ENCODE data around the gene SLC9A9. TPM values are rescaled to one million over a fixed set of nuclear protein-coding genes. Genes with fewer than 3 reads are reported as not detected.
"Not testable (repeated sequence)": the region's sequence is repeated elsewhere in the genome, so short reads cannot be mapped to it uniquely, and the experiment has no call there.

SLC9A9 gene
- total RNA-seq, 3 donors from 2014 or later (not counting 1 experiment from before 2014, with no cell fraction given): 24.0 to 29.1 (median 27.2) TPM

GRCh38 chr3:143526011-143526545 lies 322.2 kb downstream of the SLC9A9 start:
- TF ChIP-seq CTCF (IDR thresholded peaks at IDR 0.05): no peak
- no peak for ATAC-seq
- no peak overlapping the region for H3K4me3 ChIP-seq (ENCODE audit: low read length)
- H3K36me3 ChIP-seq (ENCODE audit: control insufficient read depth, insufficient read depth, low read length): no peaks in the 10 kb centered on the region
- Mint-ChIP-seq H3K36me3 (no peaks in the 10 kb centered on the region), H3K4me1 (peaks cover 9 to 14% of the 10 kb centered on the region in 2 donors), H3K27me3 (ENCODE audit: low read depth in 2 of 2) (no peaks in the 10 kb centered on the region), H3K4me3 (no peak overlapping the region), H3K27ac (no peak overlapping the region), H3K9me3 (no peaks in the 10 kb centered on the region)
- H3K27ac ChIP-seq (ENCODE audit: low read length): no peak overlapping the region
- 14% methylated on average over 1 of the region's 1 CpG for WGBS (ENCODE audit: insufficient coverage)
- peaks cover 3% of the 10 kb centered on the region for H3K4me1 ChIP-seq (ENCODE audit: control insufficient read depth, insufficient read depth, low read length)
- H3K9me3 ChIP-seq (ENCODE audit: control insufficient read depth, insufficient read depth, low read length): no peaks in the 10 kb centered on the region
- intact Hi-C loops (cut with micrococcal nuclease): no loop called here
- H3K27me3 ChIP-seq (ENCODE audit: control insufficient read depth, insufficient read depth, low read length): no peaks in the 10 kb centered on the region
- no peak for DNase-seq

- intact Hi-C loops (cut with micrococcal nuclease): no loop called here
- TF ChIP-seq CTCF (IDR thresholded peaks at IDR 0.05): no peak
- Mint-ChIP-seq H3K36me3 (no peaks in the 10 kb centered on the region), H3K27ac (no peak overlapping the region), H3K4me1 (peaks cover 9 to 14% of the 10 kb centered on the region in 2 donors), H3K9me3 (no peaks in the 10 kb centered on the region), H3K4me3 (no peak overlapping the region), H3K27me3 (ENCODE audit: low read depth in 2 of 2) (no peaks in the 10 kb centered on the region)
- WGBS (ENCODE audit: insufficient coverage): 92% methylated on average over 1 of the region's 2 CpGs
- no peaks in the 10 kb centered on the region for H3K9me3 ChIP-seq (ENCODE audit: control insufficient read depth, insufficient read depth, low read length)
- ATAC-seq: no peak
- no peaks in the 10 kb centered on the region for H3K27me3 ChIP-seq (ENCODE audit: control insufficient read depth, insufficient read depth, low read length)
- H3K4me3 ChIP-seq (ENCODE audit: low read length): no peak overlapping the region
- DNase-seq: no peak
- no peaks in the 10 kb centered on the region for H3K36me3 ChIP-seq (ENCODE audit: control insufficient read depth, insufficient read depth, low read length)
- H3K4me1 ChIP-seq (ENCODE audit: control insufficient read depth, insufficient read depth, low read length): peaks cover 3% of the 10 kb centered on the region
- H3K27ac ChIP-seq (ENCODE audit: low read length): no peak overlapping the region
Measured at GRCh38 chr3:143525408-143525807, 322.9 kb downstream of the SLC9A9 start.

GRCh38 chr3:143521803-143522202 lies 326.5 kb downstream of the SLC9A9 start:
- H3K9me3 Mint-ChIP-seq: no peaks in the 10 kb centered on the region
- no peak for DNase-seq
- Histone ChIP-seq H3K9me3 (ENCODE audit: control insufficient read depth, insufficient read depth, low read length) (no peaks in the 10 kb centered on the region), H3K27me3 (ENCODE audit: control insufficient read depth, insufficient read depth, low read length) (no peaks in the 10 kb centered on the region), H3K4me3 (ENCODE audit: low read length) (no peak overlapping the region), H3K36me3 (ENCODE audit: control insufficient read depth, insufficient read depth, low read length) (no peaks in the 10 kb centered on the region), H3K4me1 (ENCODE audit: control insufficient read depth, insufficient read depth, low read length) (no peaks in the 10 kb centered on the region), H3K27ac (ENCODE audit: low read length) (no peak overlapping the region)
- no peaks in the 10 kb centered on the region for H3K4me1 Mint-ChIP-seq
- no peak overlapping the region for H3K27ac Mint-ChIP-seq
- H3K4me3 Mint-ChIP-seq: no peak overlapping the region
- no peak for ATAC-seq
- no peaks in the 10 kb centered on the region for H3K36me3 Mint-ChIP-seq
- TF ChIP-seq CTCF (IDR thresholded peaks at IDR 0.05): no peak
- intact Hi-C loops (cut with micrococcal nuclease): no loop called here
- WGBS (ENCODE audit: insufficient coverage): 64% methylated on average over 2 of the region's 2 CpGs
- H3K27me3 Mint-ChIP-seq (ENCODE audit: low read depth in 2 of 2): no peaks in the 10 kb centered on the region

GRCh38 chr3:143517131-143517530 lies 331.1 kb downstream of the SLC9A9 start:
- H3K36me3 Mint-ChIP-seq; H3K4me3 Mint-ChIP-seq; H3K27ac Mint-ChIP-seq; H3K27me3 ChIP-seq (ENCODE audit: control insufficient read depth, insufficient read depth, low read length); DNase-seq; H3K4me3 ChIP-seq (ENCODE audit: low read length); ATAC-seq; H3K4me1 Mint-ChIP-seq; H3K9me3 Mint-ChIP-seq; H3K4me1 ChIP-seq (ENCODE audit: control insufficient read depth, insufficient read depth, low read length); H3K36me3 ChIP-seq (ENCODE audit: control insufficient read depth, insufficient read depth, low read length); H3K27me3 Mint-ChIP-seq (ENCODE audit: low read depth in 2 of 2); H3K9me3 ChIP-seq (ENCODE audit: control insufficient read depth, insufficient read depth, low read length); intact Hi-C loops (cut with micrococcal nuclease); H3K27ac ChIP-seq (ENCODE audit: low read length): not testable (repeated sequence)
- 99% methylated on average over 8 of the region's 8 CpGs for WGBS (ENCODE audit: insufficient coverage)

Data from natural killer cell (primary cell).